COR-L47 (cell line): Measurements from ENCODE around the gene BOC.
A peak's percentile ranks its signal among the peaks of the same experiment; 100 is the strongest.

ENCODE experiments used
- DNase-seq: peaks from one replicate; lab custom pipeline; 2025; lab: John Stamatoyannopoulos, UW

BOC gene

DNA sequence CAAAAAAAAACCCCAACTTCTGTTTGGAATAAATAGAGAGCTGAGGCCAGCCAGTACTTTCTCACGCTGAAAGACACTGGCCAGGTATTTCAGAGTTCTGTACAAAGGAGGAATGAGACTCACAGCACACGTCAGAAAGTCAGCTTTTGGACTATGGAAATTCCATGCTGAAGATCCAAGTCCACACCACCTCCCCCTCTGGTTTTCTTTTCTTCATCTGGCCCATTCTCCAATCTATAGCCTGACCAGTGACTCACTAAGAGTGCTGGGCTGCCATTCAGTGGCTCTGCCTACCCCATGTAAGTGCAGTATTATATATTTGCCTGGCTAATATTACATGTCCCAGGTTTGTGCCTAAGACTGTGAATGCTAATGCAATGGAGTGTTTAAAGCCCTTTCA lies 13.9 kb downstream of the BOC start:
- no peak for DNase-seq

DNA sequence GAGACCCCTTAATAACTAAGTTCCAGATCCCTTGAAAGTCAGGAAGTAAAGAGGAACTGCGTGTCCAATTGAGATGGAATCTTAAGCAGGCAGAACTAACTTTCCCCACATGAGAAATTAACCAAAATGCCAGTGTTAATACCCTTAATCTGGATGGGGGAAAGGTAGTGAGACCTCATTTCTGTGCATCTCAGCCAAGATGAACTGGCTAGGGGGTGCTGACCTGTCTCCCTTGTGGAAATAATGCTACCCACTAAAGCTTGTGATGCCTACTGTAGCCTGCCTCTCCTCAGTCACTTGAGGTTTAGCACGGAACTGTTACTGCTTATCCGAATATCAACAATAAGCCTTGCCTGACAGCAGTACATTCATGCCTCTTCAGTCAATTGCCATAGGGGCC lies 15.1 kb downstream of the BOC start:
- DNase-seq, result no peak

DNA sequence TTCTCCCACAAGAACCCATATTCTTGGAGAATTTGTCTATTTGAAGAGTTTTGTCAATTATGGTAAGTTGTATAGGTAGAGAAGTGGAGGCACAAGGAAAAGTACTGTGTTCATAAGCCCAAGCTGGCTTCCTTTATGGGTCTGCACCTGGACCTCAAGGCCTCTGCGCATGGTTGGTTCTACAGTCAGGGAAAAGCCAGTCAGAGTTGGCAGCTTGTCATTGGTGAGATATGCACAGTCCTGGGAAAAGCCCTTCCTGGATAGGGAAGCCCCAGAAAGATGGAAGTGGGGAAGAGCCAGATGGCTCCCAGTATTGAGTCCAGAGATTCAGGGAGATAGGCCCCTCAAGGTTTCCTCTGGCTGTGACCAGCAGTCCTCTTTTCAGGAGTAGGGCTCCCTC lies 15.8 kb downstream of the BOC start:
- DNase-seq, result no peak

DNA sequence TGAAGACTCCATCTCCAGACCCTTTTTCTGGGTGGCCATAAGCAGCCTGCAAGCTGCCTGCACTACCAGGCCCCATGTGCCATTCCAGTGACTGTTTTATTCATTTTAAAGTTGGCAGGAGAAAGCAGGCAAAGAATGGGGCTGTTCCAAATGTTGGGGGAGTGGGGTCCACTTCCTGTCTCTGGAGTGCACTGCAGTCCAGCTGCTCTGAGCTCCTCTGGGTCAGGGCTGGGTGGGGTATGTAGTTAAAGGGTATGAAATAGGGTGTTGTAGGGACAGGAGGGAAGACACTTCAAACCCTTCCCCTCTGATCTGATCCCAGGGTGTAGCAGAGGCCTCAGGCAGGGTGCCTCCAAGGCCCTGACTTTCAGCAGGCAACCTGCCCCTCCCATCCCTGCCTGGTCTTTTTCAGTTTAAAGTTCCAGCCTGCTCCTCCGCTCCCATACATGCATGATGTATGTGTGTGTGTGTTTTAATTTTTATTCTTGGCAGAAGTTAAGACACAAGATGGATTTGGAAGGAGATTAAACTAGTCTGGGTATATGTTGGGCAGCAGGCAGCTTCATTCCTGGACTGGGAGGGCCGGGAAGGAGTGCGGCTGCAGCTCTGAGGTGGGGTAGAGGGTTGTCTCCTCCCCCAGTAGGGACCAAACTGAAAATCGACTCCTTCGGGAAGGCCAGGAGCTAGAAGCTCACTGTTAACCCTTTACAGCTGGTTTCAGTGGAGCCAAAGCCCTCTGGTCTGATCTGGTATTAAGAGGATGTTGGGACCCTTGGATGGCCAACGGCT lies 17.3 kb downstream of the BOC start:
- no peak for DNase-seq

DNA sequence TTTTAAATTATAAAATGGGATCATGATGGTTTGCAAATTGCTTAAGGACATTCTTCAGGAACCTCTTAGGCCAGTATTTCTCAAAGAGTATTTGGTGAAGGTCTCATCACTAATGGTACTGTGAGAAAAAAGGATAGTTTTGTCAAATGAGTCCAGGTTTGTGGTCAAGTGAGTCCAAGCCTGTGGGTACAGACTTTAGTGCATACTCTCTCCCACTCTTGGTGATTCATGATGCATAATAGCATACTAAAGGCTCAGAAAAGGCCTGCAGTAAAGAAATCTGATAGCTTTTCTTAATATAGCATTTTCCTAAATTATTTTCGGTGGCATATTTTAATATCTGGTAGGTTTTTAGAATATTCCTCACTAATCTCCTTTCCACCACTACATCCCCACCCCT lies 20.0 kb downstream of the BOC start:
- DNase-seq, result no peak

DNA sequence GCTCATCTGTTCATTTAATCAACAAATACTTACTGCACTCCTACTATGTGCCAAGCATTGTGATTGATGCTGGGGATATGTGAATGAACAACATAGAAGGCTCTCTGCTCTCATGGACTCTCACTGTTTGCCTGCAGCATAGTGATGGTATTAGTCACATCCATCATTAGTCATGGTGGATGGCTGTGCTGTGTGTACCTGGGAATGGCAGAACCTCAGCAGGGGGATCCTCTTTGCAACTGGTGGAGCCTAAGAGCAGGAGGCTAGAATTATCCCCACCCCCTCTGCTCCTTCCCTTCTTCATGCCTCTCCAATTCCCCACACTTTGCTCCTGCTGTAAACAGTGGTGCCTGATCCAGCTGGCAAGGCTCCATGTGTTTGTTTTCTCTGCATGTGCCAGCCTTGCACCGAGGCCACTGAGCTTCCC lies 20.5 kb downstream of the BOC start:
- peak; percentile 95 for DNase-seq

DNA sequence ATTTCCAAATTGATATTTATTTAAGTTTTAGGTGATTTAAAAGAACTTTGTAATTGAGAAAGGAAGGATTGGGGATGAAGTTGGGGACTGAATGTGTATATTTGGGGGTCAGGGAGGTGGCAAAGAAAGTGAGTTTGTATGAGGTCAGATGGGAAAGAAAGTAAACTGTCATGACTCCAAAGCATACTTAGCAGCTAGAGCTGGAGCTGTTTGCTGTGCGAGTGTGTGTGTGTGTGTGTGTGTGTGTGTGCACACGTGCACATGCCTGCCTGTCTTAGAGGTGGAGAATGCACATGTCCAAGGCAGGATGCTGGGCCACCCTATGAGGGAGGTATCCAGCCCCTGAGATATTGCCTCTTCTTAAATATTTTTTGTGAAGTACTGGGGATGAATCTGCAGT lies 21.0 kb downstream of the BOC start:
- no peak for DNase-seq

DNA sequence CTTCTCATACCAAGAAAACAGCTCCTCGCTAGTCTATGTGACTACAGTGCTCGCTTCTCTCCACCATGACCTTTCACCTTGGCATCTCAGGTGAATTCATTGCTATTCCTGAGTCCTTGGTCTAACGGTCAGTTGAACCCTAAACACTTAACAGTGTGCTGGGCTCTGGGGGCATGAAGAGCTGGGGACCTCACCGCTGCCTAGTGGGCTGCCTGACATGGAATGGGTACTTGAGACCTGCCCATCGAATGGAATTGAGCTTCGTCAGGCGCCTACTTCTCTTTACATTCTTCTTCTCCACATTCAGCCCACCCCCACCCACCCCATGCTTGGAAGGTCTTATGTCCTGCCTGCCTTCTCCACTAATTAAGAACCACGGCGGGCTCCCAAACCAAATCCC lies 22.1 kb downstream of the BOC start:
- DNase-seq, result no peak

DNA sequence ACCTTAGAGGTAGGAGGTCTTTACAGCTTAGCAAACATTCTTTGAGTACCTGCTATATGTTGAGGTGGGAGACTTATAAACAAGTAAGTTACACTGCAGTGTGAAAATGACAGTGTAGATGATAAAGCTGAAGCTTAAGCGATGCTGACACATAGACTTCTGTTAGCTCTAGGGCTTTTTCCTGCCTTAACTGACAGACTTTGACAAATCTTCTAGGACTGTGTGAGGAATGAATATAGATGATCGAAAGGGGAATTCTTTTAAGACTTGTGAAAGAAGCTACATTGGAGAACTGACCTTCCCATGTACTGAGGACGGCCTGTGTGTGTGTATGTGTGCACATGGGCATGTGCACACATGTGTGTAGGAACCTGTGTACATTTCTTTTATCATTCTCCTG lies 22.7 kb downstream of the BOC start:
- DNase-seq, result no peak

DNA sequence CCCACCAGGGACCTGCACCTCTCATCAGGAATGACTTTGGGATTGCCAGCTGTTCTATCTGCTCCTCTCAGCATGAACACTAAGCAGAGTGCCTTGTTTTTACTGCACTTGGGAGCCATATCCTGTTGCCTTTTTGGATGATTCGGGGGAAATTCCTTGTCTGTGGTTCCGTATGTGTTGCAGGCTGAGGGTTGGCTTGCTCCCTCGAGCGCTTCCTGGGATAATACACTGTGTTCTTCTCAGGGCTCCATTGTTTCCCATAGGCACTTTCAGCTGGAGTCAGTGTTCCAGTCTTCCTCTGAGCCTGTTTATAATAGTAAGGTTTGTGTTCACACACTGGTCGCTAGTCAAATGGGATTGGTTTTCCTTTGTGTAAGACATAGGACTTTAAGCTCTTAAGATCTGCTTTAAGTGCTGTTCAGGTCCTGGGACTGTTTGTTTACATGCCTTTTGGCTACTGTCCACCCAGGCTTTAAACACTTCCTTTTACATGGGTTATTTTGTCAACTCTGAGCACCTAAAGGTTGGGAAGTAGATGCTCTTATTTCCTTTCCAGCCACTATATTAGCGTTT lies 23.4 kb downstream of the BOC start:
- no peak for DNase-seq

DNA sequence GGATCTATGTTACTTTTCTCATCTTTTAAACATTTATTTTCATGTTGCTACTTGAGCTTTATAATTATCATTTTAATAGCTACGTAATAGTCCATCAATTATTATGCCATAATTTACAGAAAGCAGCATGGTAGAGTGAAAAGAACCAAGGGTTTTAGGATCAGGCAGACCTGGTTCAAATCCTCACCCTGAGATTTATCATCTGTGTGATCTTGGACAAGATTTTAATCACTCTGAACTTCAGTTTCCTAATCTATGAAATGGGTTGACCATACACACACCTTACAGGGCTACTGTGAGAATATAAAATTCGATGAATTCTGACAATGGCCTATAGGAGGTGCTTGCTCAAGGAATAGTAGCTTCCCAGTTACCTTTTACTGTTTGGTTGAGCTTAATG lies 27.1 kb downstream of the BOC start:
- no peak for DNase-seq

DNA sequence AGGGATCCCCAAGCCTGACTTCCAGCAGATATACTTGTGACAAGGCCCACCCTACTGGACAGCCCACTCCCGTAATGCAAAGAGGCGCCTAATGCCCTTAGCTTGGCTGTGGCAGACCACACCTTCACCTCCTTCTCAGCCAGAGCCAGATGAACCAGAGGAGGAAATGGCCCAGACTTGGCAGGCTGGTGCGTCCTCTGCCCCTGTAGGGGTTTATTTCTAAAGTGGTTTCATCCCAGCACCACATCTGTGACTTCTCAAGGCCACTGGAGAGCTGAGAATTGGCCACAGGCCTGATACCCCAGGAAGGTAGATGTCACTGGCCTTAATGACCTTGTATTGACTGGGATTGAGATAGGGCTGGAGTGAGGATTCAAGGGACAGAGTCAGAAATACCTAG lies 29.5 kb downstream of the BOC start:
- no peak for DNase-seq

DNA sequence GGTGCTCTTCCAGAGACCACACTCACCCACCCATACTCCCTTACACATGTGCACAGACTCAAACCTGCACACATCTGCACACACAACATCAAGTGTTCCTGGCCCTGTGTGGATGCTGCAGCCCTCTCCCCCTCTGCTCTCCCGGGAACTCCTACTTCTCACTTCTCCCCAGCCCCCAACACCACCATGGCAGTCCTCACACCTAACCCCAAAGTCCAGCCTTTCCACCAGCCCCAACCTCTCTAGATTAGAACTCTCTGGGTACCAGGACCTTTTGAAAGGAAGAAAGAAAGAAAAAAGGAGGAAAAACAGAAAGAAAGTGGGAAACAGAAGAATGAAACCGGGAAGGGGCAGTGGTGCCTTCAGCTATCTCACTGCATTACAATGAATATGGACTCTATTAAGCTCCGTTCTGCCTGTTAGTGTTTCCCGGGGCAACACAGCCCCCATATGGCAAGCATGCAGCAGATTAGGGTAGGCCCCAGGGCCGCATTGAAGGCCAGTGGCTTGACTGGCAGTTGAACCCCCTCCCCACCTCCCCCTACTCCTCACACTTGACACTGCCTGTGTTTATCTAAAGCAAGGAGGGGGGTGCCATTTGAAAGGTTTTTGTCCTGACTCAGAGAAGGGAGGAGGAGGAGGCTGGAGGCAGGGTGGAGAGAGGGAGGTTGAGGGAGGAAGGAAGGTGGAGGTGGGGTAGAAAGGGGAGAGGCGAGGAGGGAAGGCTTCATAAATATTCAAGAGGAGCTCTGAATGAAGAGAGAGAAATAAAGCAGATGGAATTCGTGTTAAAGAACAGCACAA lies 30.1 kb downstream of the BOC start:
- no peak for DNase-seq

DNA sequence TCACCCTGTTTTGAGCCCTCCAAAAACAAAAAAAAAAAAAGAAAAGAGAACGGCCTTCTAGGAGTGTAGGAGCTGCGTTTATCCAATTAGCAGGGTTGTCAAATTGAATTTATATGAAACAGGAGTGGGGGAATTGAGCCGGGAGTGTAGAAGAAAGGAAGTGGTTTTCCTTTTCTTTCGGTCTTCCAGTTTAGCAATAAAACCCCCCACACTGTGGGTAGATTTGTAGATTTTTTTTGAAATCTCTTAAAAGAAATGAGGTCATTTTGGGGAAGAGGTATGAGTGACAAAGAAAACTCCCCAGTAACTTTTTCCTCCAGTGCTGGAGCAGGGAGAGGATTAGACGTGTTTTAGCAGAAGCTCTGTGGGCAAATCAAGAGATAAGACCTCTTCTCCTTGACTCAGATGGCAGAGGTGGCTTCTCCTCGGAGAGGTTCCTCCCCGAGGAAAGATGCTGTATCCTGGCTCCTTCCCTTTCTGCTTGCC lies 30.8 kb downstream of the BOC start:
- no peak for DNase-seq

DNA sequence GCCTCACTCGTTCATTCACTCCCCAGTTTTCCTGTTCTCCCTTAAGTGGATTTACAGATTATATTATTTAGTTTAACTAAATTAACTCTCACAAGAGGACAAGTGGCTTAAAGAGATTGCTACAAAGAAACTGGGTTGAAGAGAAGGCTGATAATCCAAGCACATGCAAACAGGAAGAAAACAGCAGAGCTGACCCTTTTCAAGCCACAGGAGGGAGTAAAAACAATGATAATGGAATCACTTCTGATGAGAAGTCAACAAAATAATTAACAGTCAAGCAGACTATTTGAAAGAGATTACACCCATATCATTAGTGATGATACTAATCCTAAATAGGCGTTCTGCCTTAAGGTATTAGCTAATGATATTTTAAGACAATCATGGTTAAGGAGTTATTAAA lies 31.7 kb downstream of the BOC start:
- no peak for DNase-seq

DNA sequence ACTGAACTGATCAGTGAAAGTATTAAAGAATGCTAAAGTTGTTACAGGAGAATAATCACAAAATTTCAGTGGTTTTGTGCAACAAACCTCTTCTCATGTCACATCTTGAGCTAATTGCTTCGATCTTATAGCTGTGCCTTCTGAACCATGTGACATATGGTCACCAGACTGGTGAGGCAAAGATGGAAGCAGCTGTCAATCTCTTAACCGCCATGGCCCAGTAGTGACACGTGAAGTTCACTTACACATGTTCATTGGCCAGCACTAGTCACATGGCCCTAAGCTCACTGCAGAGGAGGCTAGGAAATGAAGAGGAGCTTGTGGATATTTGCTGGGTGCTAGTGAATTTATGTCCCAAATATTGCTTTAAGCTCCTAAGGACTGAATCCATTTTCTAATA lies 32.5 kb downstream of the BOC start:
- no peak for DNase-seq

DNA sequence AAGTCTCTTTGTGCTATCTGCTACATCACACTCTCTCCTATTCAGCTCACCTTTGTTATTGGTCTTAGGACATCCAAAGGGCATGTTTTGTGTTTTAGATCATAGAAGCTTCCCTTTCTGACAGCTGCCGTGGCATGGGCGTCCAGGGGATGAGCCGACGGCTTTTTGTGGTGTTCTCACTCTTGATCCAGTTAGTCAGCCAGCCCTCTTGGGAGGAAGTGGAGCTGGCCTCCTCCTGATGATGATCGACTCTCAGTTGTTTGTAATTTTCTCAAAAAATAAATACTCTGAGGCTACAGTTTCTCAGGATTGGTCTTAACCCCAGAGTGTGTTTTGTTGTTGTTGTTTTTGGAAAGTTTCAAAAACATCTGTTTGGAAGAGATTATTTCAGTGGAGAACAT lies 34.4 kb downstream of the BOC start:
- no peak for DNase-seq

DNA sequence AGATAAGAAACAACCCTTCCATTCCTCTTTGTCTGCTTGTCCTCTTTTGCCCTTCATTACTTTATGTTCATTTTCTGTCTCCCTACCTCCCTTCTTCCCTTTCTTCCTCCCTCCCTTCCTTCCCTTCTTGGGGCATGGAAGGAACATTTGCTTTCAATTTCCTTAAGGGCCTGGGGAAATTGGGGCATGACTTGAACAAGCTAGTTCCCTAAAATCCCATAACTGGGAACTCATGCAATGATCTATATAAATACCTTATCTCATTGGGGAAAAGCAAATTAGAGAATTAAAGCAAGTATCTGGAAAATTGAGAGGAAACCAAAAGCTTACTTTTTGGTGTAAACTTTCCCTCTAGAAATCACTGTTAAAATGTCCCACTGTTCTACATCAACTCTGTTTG lies 35.7 kb downstream of the BOC start:
- no peak for DNase-seq

DNA sequence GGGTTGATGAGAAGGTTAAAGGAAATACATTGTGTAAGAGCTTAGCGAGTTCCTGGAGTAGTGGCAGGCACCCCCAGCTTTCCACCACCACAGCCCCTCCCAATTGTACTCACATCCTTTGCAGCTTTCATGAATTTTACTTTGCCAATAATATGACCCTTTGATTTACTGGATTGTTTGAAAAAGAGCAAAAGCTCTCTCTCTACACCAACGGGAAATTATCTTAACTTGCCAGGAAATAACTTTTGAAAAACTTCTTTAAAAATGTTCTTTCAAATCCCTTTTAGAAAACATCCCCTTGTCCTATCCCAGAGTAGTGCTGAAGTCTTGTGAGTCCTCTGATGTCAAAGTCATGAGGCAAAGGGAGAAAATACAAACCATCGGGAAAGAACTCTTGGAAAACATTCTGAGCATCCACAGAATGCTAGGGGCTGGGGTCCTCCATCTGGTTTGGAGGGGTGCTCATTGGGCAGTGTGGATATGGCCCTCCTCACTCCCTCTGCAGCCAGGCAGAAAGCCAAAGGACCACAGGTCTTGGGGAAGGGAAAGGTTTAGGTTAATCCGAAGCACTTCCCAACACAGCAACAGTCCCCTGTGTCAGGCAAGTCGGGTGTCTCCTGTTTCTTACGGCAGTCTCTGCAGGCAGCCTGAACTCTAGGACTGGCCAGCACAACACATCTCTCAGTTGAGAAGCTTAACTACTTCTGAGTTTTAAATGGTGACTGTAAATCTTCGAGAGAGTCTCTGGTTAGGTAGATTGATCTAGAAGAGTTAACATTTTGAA lies 36.5 kb downstream of the BOC start:
- no peak for DNase-seq

DNA sequence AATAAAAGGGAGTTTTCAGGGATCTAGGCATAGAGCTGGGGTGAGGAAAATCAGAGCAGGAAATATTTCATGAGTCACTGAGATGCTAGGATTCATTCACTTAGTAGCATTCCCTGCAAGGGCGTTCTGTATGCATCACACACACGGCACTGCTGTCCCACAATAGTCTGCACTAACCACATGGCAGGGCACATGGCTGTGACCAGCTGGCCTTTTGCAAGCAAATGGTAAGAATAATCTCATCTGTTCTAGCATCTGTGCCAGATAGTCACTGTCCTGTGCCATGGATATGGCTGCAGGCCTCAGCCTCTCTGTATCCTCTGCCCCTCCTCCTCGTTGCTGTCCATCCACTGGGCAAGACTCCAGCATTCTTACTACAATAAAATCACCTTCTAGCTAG lies 37.8 kb downstream of the BOC start:
- DNase-seq, result no peak

DNA sequence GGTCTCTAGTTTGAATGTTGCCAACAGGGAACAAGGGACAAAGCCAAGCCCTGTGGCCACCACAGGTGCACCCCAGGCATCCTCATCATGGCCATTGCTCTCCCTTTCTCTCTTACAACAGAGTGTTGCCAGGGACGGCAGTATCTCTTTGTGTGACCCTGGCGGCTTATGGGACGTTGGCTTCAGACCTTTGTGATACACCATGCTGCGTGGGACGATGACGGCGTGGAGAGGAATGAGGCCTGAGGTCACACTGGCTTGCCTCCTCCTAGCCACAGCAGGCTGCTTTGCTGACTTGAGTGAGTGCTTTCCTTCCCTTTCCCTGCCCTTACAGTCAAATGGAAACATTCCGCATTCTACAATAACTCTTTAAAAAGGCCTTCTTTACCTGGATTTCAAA lies 38.2 kb downstream of the BOC start:
- no peak for DNase-seq

DNA sequence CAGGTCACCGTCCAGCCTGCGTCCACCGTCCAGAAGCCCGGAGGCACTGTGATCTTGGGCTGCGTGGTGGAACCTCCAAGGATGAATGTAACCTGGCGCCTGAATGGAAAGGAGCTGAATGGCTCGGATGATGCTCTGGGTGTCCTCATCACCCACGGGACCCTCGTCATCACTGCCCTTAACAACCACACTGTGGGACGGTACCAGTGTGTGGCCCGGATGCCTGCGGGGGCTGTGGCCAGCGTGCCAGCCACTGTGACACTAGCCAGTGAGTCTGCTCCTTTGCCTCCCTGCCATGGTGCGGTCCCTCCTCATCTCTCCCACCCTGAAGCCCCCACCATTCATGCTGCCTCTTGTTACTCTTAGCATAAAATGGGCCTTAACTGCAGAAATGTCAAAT lies 39.2 kb downstream of the BOC start:
- no peak for DNase-seq
